Panc1 (cell line): Measurements from ENCODE around the gene TMOD1.

Source experiments
- CTCF ChIP-seq: fragments of 450-650 bp; IDR thresholded peaks from 2 replicates; pipeline ENCODE4 v1.5.1; 2017; ENCODE audit warnings: mild to moderate bottlenecking
- POLR2AphosphoS5 ChIP-seq: IDR thresholded peaks from 2 replicates; pipeline ENCODE4 v1.6.1; 2012; ENCODE audit warnings: mild to moderate bottlenecking, low read depth, low read length, moderate library complexity
- REST ChIP-seq, 2 experiments: IDR thresholded peaks; 2 replicates each; pipeline ENCODE4 v1.6.1; 2011 to 2012; ENCODE audit warnings: low read depth in 2 of 2, control low read depth in 1 of 2, low read length in 1 of 2, mild to moderate bottlenecking in 1 of 2, moderate library complexity in 1 of 2; ENCODE audit not compliant: insufficient read depth in 1 of 2
- SIN3A ChIP-seq: IDR thresholded peaks from 2 replicates; pipeline ENCODE4 v1.6.1; 2012; ENCODE audit warnings: low read depth, mild to moderate bottlenecking, low read length, moderate library complexity, borderline replicate concordance; ENCODE audit not compliant: insufficient read depth

GRCh38 chr9:97556721-97557605 is 55.5 kb downstream of the TMOD1 start:
- TF ChIP-seq REST (IDR thresholded peaks at IDR 0.05; ENCODE audit: insufficient read depth in 1 of 2, low read depth in 2 of 2, low read length in 1 of 2) (no peak), CTCF (no peak), POLR2AphosphoS5 (no peak), SIN3A (no peak)
